GM12892 (cell line): ENCODE measurements around the gene TMIE.

Experiments
- POLR2A ChIP-seq: IDR thresholded peaks from 2 replicates; pipeline ENCODE4 v1.6.1; 2011; ENCODE audit warnings: low read depth, low read length, control low read depth
- POLR2AphosphoS5 ChIP-seq: IDR thresholded peaks from 2 replicates; pipeline ENCODE4 v1.6.1; 2011; ENCODE audit warnings: low read depth, low read length, control low read depth
- TAF1 ChIP-seq: IDR thresholded peaks from 2 replicates; pipeline ENCODE4 v1.6.1; 2011; ENCODE audit warnings: low read depth, mild to moderate bottlenecking, control low read depth, low read length, borderline replicate concordance

DNA sequence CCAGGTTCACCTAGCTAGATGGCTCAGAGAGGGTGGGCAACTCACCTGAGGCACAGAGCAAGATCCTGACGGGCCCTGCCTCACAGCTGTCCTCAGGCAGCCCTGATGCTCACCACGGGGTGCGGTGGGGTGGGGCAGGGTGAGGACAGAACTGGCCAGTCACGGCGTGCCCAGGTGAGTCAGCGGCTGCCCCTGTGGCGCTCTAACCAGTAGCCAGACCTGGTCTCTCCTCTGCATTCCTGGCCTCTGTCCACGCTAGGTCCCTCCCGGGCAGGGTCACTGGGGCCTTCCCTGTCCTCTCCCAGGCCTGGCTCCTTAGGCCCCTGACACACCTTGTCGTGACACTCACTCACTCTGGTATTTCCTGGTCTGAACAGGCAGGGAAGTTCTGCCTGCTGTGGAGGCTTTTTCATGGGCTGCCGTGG is 8.6 kb upstream of the TMIE start:
- no peak for TF ChIP-seq TAF1
- TF ChIP-seq POLR2A = no peak
- no peak for TF ChIP-seq POLR2AphosphoS5
